Adipose tissue (tissue), 3 donors: ENCODE measurements around the gene MACROD1. TPM values are rescaled to one million over a fixed set of nuclear protein-coding genes. Genes with fewer than 3 reads are reported as not detected.
"Not testable (repeated sequence)": the region's sequence is repeated elsewhere in the genome, so short reads cannot be mapped to it uniquely, and the experiment has no call there.

Experiments
- H3K27ac ChIP-seq: one replicate; pipeline ENCODE4 v1.5.1; 2013; ENCODE audit warnings: low read depth, low read length
- WGBS, 3 donors: extraction: QIAGEN DNeasy Blood & Tissue Kit; methylation state at CpG; one replicate each; pipeline ENCODE4 v1.1.7; 2013; 5-methylcytosine and 5-hydroxymethylcytosine counted together
- polyA plus RNA-seq, 3 donors: library from polyadenylated mRNA; stranded (reverse); fragments of 200-250 nt; gene quantifications; one replicate each; pipeline ENCODE4 v1.2.3, GENCODE V29; 2013
- donor health status: healthy with polysubstance abuse.
- donor health status: Bipolar disorder and iron deficiency.
- donor health status: healthy.

MACROD1 gene
- polyA plus RNA-seq, 3 donors, result 27.6 to 66.7 (median 38.7) TPM

DNA sequence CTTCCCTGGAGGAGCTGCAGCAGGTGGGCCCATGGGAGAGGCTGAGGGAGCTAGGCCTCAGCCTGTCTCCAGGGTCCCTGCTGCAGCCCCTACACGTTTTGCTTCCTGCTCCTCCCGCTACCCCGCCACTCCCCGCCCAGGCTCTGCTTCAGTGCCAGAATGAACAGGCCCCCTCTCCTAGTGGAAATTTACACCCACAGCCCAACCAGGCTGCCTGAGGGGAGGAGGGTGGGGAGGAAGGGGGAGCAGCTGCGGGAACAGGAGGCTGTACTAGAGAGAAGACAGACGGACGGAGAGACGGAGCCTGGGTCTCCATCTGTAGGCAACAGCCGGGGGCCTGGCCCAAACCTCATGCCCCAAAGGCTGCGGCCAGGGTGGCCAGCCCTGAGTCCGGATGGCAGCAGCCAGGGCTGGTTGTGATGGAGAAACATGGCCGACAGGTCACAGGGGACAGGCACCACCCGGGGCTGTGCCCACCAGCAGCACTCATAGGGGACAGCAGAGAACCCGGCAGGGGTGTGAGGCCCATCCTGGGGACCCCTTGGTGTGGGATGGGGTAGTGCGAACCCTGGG is 109.6 kb downstream of the MACROD1 start:
- no peak overlapping the region for H3K27ac ChIP-seq
- WGBS, 3 donors, result 83 to 90% (median 83%) methylated on average over 15 of the region's 15 CpGs

DNA sequence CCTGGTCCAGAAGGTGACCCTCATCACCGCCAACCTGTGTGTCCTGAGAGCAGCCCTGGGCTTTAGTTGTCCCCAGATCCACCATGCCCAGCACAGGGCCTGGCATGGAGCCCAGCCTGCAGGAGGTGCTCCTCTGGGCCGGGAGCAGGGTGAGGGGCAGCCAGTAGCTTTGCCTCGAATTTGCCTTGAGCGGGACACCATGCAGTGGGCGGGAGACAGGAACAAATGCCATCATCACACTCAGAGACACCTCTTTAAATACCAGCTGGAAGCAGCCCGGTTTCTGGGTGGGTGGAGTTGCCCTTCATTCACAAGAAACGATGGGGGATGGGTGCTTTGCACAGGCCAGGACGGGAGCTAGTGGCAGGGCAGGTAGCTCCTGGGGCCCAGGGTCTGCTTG is 110.8 kb downstream of the MACROD1 start:
- WGBS, 3 donors, result 70 to 77% (median 73%) methylated on average over 8 of the region's 8 CpGs
- no peak overlapping the region for H3K27ac ChIP-seq

DNA sequence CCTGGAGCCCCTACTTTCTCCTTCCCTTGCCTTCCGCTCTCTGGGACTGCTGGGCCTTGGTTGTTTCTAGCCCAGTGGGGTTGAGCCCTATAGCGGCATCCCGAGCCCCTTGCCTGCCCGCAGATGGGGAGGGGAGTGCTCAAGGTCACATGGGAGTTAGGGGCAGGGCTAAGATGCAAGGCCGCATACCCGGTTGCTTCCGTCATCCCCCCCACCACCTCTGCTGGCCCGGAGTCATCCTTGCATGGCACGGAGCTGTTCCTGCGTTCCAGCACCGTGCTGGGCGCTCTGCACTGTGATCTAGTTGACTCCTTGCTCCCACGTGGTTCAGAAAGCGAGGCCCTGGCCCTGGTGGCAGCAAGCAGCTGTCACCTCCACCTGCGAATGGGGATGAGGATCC is 112.2 kb downstream of the MACROD1 start:
- no peak overlapping the region for H3K27ac ChIP-seq
- WGBS, 3 donors, result 77 to 81% (median 79%) methylated on average over 12 to 15 of the region's 15 CpGs

DNA sequence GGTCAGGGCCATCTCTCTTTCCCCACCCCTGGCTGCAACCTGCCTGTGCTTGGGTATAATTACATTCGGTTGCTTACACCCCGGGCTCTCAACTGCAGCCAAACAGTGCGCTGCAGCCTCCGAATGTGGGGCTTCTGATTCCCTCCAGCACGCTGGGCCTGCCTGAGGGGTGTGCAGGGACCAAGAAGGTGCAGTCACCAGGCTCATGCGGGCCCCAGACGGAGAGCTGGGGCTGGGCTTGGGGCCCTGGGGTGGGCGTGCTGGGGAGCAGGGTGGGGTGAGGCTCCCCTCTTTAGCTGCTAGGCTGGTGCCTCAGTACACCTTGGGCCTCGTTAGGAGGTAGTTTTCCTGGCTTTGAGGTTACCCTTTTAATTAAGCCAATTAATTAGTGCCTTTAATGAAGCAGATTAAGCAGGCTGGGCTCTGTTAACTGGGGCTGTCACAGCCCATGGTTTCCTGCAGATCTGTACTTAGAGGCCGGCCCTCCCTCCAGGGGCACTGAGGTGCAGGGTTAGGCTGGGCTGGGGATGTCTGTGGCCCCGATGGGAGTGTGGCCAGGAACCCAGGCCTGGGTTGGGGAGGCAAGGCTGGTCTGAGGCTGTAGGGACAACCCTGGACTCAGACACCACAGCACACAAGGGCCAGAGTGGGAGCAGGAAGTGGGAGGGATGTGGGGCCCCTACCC is 112.8 kb downstream of the MACROD1 start:
- H3K27ac ChIP-seq, result no peak overlapping the region
- 85 to 92% (median 90%) methylated on average over 11 of the region's 11 CpGs for WGBS, 3 donors

DNA sequence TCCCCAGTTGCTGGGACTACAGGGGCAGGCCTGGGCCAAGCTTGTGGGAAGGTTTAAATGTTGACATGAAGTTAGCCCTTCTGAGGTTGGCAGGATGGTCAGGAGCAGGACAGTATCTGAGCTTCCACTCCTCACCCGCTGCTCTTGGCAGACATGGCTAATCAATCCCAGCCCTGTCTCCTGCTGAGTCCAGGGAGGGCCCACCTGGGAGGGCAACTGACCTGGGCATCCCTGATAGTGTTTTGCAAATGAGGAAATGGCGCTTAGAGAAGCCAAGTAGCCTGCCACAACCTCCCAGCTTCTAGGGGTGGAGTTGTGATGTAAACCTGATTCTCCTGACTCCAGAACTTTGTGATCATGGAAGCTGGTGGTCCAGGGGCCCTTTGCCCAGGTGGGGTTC is 113.5 kb downstream of the MACROD1 start:
- 90 to 93% (median 92%) methylated on average over 2 of the region's 2 CpGs for WGBS, 3 donors
- H3K27ac ChIP-seq, result no peak overlapping the region

DNA sequence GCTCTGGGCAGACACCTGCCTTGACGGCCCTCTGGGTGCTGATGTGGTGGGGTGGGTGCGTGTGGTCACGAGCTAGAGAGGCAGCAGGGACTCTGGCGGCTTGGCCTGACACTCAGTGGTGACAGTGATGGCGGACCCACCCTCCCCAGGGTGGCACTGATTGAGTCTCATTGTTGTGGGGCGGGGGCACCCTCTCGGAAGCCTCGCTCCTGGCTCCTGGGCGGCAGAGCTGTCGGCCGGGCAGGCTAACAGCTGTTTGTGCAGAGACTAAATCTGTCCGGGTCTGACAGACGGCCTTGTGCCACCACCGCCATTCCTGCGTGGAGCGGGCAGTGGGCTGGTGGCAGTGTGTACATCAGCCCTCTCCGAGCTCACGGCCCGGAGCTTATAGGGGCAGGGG is 114.6 kb downstream of the MACROD1 start:
- 95 to 97% (median 96%) methylated on average over 19 of the region's 19 CpGs for WGBS, 3 donors
- H3K27ac ChIP-seq, result no peak overlapping the region

DNA sequence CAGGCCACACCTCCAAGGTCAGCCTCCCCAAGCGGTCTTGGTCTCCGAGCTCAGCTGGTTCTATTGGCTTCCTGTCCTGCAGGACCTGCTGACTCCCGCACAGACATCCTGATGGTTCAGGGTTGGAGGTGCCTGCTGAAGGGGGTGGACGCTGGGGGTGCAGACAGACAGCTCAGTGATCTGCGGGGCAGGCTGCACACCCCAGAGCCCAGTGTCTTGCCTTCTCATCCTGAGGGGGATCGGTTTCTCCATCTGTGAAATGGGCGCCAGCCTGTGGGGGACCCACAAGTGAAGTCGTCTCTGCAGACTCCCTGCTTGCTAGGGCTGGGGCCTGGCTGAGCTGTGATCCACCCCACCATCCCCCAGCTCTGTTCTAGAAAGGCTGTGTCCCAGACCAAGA is 116.4 kb downstream of the MACROD1 start:
- no peak overlapping the region for H3K27ac ChIP-seq
- 93 to 96% (median 93%) methylated on average over 8 of the region's 8 CpGs for WGBS, 3 donors

DNA sequence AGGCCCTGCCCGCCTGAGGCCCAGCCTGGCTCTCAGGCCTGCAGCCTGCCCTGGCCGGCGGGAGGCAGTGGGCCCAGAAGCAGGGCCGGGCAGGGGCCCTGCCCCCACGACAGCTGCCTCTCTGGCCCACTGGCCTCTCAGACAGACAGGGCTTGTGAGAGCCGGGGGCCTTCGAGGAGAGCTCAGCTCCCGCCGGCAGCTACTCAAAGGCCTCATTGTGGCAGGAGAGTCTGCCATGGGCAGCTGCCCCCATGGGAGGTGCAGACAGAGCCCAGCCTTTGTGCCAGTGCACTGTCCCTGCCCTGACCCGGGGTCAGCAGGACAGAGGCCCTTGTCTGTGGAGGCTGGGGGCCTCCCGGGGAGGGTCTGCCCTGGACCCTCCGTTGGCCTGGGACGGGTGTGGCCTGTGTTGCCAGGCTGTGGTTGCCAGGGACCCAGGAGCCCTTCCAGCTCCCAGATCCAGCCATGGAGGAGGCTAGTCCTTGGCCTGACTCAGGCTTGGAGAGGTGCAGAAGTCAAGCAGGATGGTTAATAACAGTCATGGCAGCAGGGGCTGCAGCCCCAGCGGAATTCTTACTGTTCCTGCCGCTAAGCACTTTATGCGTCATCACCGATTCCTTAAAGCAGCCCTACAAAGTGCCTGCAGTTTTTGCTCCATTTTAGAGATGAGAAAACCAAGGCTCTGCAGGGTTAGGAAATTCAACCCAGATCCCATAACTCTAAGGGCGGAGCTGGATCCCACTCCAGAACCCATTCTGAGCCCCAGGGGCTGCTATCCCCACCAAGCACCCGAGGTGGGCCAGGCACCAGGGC is 117.7 kb downstream of the MACROD1 start:
- WGBS, 3 donors, result 75 to 86% (median 84%) methylated on average over 15 to 19 of the region's 19 CpGs

DNA sequence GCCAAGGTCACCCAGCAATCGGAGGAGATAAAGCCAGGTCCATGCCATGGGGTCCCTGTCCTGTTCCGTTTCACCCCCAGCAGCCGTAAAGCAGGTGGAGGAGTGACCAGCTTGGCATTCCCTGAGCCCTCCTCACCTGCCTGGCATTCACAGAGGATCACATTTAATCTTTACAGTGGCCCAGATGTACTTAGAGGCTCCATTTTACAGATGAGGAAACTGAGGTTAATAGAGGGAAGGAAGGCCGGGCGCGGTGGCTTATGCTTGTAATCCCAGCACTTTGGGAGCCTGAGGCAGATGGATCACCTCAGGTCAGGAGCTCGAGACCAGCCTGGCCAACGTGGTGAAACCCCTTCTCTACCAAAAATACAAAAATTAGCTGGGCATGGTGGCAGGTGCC is 118.5 kb downstream of the MACROD1 start:
- WGBS, 3 donors, result 89 to 95% (median 95%) methylated on average over 8 of the region's 8 CpGs

More for the DNA sequence above, 117.7 kb downstream of the MACROD1 start:
- H3K27ac ChIP-seq, result no peak overlapping the region

DNA sequence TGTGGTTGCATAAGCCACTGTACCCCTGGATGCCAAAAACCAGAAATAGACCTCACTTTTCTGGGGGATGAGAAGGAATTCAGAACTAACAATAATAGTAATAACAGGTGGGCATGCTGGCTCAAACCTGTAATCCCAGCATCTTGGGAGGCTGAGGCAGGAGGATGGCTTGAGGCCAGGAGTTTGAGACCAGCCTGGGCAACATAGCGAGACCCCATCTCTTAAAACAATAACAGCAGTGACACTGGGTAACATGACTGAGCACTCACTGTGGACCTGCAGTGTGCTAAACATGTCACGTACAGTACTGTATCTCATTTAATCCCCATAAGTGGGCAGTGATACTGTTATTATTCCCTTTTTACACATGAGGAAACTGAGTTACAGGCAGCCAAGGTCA is 120.2 kb downstream of the MACROD1 start:
- H3K27ac ChIP-seq, result no peak overlapping the region
- WGBS, 3 donors, result 87 to 100% (median 95%) methylated on average over 2 of the region's 2 CpGs

More for the DNA sequence above, 118.5 kb downstream of the MACROD1 start:
- H3K27ac ChIP-seq, result not testable (repeated sequence)

DNA sequence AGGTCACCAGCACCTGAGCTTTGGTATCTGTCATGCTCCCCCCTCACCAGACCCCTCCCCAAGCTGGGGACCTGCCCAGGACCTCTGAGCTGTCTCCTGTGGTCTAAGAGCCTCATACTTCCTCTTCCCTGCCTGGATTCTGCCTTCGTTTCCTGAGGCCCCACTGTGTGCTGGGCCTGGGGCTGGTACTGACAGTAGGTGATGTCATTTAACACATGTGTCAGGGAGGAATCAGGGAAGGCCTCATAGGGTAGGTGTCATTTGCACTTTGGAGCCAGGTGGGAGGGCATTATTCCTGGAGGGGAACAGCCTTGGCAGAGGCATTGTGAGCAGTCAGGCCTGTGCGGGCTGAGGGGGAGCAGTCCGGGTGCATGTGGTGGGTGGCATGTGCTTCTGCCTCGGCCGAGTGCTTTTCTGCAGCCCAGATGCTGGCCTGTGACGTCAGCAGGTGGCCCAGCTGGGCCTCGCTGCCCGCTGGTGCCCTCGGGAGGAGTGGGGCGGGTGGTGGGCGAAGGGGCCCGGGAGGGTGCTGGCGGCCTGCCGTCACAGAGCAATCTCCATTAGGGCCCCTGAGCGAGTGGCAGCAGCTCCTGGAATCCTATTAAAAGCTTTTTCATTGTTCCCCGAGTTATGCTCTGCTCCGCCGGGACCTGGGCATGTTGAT is 121.1 kb downstream of the MACROD1 start:
- WGBS, 3 donors, result 75 to 85% (median 81%) methylated on average over 18 of the region's 18 CpGs
- H3K27ac ChIP-seq, result no peak overlapping the region

DNA sequence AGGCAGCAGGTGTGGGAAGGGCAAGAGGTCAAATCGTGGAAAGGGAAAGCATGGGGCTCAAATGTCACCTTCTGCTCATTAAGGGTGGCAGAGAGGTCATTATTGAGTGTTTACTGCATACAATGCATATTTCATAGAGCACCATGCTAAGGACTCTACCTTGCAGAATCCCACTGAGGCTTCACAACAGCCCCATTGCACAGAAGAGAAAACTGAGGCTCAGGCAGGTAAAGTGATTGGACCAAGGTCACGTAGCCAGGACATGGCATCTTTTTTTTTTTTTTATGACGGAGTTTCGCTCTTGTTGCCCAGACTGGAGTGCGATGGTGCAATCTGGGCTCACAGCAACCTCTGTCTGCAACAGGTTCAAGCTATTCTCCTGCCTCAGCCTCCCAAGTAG is 122.4 kb downstream of the MACROD1 start:
- H3K27ac ChIP-seq, result no peak overlapping the region
- 82 to 96% (median 89%) methylated on average over 5 of the region's 5 CpGs for WGBS, 3 donors

DNA sequence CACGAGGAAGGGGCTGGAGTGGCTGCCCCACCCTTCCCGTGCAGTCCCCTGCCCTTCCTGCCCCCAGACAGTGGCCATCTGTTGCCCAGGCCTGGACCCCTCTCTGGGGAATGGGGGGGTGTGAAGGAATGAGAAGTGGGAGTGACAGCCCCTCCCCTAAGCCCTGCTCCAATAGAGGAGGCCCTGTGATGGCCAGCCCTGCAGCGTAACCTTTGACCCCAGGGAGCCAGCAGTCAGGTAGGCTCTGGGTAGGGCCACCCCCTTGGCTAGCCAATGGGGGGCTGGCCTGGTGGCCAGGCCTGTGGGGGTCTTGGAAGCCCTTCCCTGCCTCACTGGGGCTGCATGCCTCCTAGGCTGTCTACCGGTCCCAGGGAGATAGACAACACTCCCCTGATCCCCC is 123.6 kb downstream of the MACROD1 start:
- H3K27ac ChIP-seq, result no peak overlapping the region
- 77 to 83% (median 81%) methylated on average over 4 of the region's 4 CpGs for WGBS, 3 donors

DNA sequence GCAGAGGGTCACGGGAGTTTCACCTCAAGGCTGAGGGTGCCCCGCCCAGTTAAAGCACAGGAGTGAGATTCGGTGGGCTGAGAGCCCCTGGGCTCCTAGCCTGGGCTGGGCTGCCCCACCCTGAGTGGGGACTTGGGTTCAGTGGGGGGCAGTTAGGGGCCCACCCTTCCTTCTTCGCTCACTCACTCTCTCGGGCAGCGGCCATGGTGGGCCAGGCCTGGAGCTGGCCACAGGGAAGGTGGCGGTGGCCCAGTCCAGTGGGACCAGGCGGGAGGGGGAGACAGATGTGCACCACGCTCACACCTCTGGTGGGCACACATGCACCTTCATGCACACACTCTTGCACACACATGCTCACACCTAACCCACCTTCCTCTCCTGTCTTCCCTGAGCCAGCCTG is 124.1 kb downstream of the MACROD1 start:
- no peak overlapping the region for H3K27ac ChIP-seq
- 91 to 97% (median 92%) methylated on average over 7 to 9 of the region's 9 CpGs for WGBS, 3 donors

DNA sequence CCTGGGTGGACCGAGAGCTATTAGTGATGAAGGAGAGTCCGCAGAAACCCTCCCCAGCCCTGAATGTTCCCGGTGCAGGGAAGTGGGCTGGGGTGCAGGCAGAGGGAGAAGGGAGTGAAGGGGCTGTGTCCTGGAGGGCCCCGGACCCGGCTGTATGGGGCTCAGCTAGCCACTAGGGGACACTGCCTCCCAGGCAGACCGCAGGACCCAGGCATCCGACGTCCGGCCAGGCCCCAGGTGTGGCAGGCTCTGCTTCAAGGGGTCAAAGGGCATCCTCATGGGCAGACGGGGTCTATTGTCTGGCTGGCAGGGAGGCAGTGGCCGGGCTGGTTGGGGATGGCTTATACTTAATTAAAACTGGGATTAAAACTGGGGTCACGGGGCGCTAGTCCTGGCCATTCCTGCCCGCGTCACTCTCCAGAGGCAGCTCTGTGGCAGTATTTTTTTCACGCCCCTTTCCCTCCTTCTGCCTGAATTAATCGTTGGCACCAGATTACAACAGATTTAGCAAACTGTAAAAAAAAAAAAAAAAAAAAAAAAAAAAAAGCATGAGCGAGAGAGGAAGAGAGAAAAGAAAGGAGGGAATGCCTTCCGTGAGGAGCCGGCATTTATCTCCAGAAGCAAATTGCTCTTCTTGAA is 125.1 kb downstream of the MACROD1 start:
- 61 to 71% (median 65%) methylated on average over 19 to 20 of the region's 20 CpGs for WGBS, 3 donors
- H3K27ac ChIP-seq, result no peak overlapping the region

DNA sequence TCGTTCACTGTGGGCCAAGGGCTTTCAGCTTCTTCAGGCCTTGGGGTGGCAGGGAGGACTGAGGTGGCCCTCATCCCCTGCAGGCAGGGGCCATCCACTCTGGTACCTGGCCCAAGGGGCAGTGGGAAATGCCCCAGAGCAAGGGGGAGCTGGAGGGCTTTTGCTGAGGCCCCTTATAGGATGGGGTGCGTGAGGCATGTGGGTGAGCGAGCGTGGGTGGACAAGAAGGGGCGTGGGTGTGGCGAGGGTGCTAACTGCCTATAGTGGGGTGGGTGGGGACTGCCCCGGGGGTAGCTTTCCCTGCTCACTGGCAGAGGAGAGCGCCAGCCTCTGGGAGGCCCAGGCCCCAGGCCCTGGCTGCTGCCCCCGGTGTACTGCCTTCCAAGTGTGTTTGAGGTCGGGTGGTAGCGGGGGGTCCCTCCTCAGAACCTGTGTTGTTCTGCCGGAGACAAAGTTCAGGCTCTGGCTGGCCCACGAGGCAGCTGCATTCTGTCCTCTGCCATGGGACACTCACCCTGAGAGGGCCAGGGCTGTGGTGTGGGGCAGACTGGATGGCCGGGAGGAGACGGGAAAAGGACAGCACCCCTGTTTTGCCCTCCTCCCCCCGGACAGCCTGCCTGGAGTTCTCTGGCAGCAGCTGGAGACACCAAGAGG is 126.8 kb downstream of the MACROD1 start:
- H3K27ac ChIP-seq, result no peak overlapping the region
- 88 to 91% (median 90%) methylated on average over 15 to 16 of the region's 16 CpGs for WGBS, 3 donors

DNA sequence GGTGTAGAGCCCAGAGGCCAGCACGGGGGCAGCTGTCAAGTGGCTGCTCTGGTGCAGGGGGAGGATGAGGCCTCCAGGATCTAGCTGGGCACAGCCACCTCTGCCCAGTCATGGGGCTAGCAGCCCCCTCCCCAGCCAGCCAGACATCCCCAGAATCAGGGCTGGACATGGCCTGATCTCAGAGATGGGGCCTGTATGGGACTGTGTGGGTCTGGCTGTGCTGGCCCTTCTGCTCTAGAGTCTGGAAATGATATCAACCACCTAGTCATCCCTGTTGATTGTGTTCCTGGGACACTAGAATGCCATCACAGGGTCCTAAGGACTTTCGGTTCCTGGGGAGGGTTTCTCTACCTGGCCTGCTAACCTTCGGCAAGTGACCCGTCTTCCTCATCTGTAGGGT is 127.4 kb downstream of the MACROD1 start:
- H3K27ac ChIP-seq, result no peak overlapping the region
- 97 to 98% (median 97%) methylated on average over 4 of the region's 4 CpGs for WGBS, 3 donors

DNA sequence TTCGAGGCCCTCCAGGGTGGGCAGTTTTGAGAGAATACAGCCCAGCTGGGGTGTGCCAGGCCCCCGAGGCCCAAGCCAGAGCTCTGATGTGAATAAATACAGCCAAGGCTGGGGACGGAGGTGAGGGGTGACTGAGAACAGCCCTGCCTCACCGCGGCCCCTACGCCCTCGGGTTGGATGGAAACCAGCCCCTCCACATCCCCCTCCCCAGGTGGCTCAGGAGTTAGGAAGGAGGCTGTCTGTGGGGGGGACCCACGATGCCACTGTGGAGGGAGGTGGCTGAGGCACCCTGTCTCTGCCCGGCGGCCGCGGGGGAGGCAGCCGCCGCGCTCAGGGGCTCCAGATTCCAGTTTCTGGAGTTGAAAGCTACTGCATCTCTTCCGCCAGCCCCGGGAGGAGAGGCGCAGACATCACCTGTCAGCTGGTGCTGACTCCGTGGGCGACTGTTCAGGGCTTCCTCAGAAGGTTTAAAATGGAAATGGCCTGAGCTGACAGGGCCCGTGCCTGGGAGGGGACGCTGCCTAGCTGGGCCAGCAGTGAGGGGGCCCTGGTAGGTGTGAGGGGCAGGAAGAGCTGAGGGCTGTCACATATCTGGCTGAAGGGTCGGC is 128.8 kb downstream of the MACROD1 start:
- H3K27ac ChIP-seq, result no peak overlapping the region
- WGBS, 3 donors, result 40 to 47% (median 44%) methylated on average over 20 to 23 of the region's 23 CpGs
